GM21529 (cell line): ENCODE data around the gene HDAC10.

ENCODE experiments used
- ATAC-seq: cut with Tn5 transposase; IDR thresholded peaks from one replicate; pipeline ENCODE4 v1.9.1; 2021; ENCODE audit not compliant: unreplicated experiment

HDAC10 gene

GRCh38 chr22:50257451-50258360 is 6.6 kb upstream of the HDAC10 start:
- ATAC-seq, result no peak

DNA sequence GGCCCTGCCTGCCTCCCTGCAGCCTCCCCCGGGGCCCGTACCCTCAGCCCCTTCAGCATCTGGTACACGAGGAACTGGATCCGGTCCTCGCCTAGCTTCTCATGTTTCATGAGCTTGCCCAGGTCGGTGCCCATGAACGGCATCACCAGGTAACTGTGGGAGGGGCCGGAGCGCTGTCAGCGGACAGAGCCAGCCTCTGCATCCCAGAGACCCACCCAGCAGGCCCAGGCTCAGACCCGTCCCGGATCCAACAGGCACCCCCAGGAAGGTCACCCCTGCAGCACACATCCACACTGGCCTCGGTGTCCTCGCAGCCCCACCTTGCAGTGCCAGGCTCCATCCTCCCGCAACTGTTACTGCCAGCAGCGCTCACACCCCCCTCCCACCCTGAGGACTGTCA is 6.0 kb upstream of the HDAC10 start:
- ATAC-seq, result no peak

GRCh38 chr22:50256258-50256862 is 5.3 kb upstream of the HDAC10 start:
- ATAC-seq, result no peak

- no peak for ATAC-seq
Observed at GRCh38 chr22:50255607-50256006, 4.5 kb upstream of the HDAC10 start.

- no peak for ATAC-seq
Observed at GRCh38 chr22:50255099-50255498, 4.0 kb upstream of the HDAC10 start.

DNA sequence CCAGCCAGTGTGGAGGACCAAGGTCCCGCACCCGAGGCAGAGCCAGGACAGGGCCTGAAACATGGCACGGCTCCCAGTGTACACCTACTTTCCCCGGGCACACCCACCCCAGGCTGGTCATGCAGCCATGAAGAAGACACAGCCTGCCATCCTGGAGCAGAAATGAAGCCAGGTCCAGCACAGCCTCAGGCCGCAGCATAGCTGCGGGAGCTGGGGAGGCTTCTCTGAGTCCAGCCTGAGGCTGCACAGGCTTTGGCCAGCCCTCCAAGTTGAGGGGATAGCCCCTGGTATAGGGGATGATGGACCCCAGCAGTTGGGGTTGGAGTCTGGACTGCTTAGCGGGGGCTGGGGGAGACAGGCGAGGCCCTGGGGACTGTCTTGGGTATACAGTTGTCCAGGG is 2.9 kb upstream of the HDAC10 start:
- no peak for ATAC-seq

DNA sequence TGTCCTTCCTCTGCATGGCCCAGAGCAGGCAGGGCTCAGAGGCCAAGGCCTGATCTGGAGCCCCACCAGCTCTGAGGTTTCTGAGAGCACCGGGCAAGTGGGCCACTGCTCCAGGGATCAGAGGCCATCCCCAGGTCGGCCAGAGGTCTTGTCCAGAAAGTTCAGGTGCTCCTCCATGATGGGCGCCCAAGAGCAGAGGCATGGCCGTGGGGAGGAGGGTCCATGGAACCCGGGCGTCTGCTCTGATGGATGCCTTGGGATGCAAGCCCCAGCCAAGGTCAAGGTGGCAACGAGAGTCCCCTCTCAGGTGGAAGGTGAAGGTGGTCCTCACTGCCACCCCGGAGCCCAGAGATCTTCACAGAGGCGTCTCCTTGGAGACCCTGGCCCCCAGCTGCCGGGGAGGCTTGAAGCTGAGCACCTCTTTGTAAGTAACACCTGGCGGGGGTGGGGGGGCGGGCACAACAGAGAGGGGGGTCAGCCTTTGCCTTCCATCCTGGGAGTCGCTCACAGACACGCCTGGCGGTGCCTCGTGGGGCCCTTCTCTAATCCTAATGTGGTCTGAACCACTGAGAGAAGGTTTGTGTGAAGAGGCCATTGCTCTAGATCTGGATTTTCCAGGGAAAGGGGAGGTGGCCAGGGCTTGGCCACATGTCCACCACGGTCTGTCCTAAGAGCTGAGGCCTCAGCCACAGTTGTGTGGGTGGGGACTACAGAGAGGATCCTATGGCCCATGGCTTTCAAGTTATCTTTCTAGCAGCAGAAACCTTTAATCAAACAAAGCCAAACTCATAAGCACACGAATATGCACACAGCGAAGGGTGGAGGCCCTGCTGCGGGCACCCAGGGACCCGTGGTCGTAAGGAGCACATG is 2.2 kb upstream of the HDAC10 start:
- ATAC-seq, result no peak

GRCh38 chr22:50252082-50253045 is 1.3 kb upstream of the HDAC10 start:
- ATAC-seq, result no peak

DNA sequence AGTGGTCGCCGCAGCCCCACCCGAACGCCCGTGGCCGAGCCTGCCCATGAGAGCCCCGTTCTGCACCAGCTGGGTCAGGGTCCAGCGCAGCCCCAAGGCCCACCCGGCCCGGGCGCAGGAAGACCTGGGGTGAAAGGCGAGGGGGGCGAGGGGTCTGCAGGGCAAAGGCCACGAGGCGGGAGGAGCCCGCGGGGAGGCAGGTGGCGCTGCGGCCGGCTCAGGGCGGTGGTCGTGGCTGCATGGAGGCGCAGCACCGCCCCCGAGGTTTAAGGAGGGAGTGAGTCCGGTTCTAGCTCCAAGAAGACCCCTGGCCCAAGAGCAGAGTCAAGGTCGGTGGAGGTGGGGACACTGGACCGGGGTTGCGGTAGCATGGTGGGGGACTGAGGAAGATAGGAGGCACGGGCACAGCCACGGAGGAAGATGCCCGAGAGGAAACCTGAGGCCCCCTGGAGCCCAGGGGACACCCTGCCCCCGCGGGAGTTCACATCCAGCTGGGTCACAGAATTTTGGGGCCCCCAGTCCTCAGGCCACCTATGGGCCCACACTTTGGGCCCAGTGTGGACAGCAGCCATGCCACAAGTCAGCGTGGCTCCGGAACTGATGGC is 514 bp upstream of the HDAC10 start:
- no peak for ATAC-seq

- ATAC-seq, result no peak
Observed at GRCh38 chr22:50250249-50250554, 863 bp downstream of the HDAC10 start.

DNA sequence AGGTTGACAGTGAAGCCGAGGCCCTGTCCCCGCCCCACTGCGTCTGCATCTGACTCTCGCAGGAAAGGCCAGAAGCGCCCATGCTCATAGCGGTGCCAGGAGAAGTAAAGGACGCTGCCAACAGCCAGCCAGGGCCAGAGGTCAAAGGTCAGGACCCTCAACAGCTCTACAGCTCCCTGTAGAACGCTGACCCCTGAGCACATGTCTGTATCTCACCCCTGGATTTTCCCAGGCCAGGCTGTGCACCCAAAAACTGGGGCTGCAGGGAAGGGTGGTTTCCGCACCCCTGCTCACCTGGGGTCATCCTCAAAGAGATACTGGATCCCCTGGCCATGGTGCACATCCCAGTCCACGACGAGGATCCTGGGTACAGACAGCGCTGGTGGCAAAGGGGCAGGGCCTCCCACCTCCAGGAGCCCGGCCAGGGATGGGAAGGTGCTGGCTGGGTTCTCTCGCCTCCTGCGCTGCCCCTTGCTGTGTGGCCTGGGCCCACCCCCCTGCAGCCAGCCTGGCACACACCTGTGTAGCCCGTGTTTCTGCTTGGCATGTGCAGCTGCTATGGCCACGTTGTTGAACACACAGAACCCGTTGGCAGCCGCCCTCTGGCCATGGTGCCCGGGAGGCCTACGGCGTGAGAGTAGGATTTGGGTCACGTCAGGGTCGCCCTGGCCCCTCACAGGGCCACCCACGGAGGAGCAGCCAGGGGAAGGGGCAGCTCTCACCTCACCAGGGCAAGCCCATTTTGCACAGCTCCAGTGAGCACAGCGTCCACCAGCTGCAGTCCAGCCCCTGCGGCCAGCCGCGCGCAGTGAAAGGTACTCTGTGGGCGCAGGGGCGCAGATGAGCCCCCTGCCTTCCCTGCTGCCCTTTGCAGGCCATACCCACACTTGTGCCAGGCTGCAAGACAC is 1.5 kb downstream of the HDAC10 start:
- no peak for ATAC-seq

DNA sequence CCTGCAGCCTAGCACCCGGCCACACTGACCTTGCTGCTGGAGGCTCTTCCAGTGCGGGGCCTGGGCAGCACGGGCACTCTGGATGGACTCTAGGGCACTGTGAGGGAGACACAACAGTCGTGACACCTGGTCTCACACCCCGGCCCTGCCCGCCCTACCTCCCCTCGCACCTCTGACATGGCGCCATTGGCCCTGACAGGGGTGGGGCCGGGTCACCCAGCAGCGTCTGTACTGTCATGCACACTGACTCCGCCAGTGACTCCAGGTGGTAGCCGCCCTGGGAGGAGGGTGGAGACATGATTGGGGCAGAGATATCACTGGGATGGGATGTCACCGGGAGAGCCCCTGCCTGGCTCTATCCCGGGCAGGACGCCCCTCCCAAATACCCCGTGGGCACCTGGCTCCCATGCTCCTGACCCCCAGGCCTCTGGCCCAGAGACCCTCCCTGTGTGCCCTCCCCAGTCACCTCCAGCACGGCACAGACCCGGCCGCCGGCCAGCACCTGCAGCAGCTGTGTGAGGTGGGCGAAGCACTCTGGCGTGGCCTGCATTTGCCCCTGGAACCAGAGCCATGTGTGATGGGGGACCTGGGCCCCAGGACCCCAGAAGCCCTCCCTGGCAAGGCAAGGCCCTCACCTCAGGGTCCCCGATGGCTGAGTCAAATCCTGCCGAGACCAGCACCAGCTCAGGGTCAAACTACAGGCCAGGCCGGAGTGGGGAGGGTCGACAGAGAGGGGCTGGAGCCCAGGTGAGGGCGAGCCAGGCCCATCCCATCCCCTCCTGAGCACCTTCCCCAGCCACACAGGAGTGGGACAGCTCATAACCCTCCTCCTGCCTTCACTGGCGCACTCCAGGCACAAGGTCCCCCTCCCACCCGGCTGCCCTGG is 2.6 kb downstream of the HDAC10 start:
- no peak for ATAC-seq

DNA sequence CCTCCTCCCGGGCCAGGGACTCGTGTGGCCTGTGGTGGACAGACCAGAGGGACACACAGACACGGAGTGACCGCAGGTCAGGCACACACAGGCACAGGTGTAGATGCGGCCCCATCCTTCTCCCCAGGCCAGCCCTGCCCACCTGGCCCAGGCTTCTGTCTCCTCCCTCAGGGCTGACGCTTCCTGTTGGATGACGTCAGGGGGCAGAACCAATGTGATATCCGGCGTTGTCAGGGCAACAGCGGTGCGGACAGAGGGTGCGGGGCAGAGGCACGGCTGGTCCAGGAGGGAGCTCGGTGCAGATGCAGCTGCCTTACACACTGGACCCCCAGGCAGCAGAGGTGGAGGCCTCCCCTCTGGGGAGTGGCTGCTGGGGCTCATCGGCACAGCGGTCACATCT is 3.3 kb downstream of the HDAC10 start:
- ATAC-seq, result no peak

- no peak for ATAC-seq
Observed at GRCh38 chr22:50246242-50247175, 4.6 kb downstream of the HDAC10 start.

GRCh38 chr22:50245214-50246072 is 5.6 kb downstream of the HDAC10 start:
- no peak for ATAC-seq
